ENCODE data around the gene FAM83D.

Gene FAM83D

DNA sequence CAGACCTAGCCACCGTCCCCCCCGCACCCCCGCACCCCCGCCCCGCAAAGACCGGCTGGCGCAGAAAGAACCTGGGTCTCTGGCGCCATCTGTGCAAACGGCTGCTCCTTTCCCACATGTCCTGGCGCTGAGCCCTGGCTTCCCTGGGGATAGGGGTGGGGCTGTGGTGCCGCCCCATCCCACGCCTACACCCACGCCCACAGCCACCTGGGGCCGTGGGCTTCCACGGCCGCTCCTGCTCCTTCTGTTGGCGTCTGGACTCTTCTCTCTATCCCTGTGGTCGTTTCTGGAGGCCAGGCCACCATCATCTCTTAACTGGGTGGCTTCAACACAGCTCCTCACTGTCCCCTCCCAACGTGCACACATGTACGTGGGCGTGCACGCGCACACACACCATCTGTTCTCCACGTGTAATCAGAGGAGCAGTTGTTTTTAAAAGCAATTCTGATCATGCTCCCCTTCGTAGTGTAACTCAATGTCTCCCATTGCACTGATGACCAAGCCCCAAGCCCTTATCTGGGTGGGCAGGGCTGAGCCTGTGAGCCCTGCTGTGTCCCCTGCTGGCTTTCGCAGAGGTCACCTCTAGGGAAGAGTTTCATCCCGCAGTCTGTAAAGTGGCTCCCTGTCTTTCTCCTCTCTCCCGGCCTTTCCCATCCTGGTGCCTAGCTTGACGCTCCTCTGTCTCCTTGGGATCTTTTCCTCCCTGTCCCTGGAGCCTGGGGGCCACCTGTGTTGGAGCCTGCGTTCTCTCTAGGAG is 31.9 kb upstream of the FAM83D start:
- DNase-seq (ENCODE audit: low spot score): no peak

- DNase-seq (ENCODE audit: low spot score): no peak
Observed at GRCh38 chr20:38895098-38895949, 30.9 kb upstream of the FAM83D start.

GRCh38 chr20:38896009-38896594 is 30.1 kb upstream of the FAM83D start:
- no peak for DNase-seq (ENCODE audit: low spot score)

- DNase-seq (ENCODE audit: low spot score): no peak
Observed at GRCh38 chr20:38897267-38897666, 28.9 kb upstream of the FAM83D start.

- no peak for DNase-seq (ENCODE audit: low spot score)
Observed at GRCh38 chr20:38900606-38901005, 25.6 kb upstream of the FAM83D start.

GRCh38 chr20:38902601-38903000 is 23.6 kb upstream of the FAM83D start:
- DNase-seq (ENCODE audit: low spot score): no peak

GRCh38 chr20:38903335-38903734 is 22.9 kb upstream of the FAM83D start:
- no peak for DNase-seq (ENCODE audit: low spot score)

DNA sequence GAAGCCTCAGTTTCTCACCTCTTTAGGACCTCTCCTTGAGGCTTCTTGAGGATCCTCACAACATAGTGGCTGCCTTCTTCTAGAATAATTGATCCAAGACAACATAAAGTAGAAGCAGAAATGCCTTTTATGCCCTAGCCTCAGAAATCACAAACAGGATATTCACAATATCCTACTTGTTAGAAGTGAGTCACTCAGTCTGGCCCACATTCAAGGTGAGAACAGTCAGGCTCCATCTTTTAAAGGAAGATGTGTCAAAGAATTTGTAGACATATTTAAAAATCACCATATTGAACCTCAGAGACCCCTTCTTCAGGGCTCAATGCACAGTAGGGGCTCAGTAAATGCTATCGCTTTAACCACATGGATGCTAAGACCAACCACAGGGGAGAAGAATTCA is 20.8 kb upstream of the FAM83D start:
- DNase-seq (ENCODE audit: low spot score): no peak

- no peak for DNase-seq (ENCODE audit: low spot score)
Observed at GRCh38 chr20:38907918-38908677, 18.1 kb upstream of the FAM83D start.

GRCh38 chr20:38915355-38915754 is 10.9 kb upstream of the FAM83D start:
- no peak for DNase-seq (ENCODE audit: low spot score)

GRCh38 chr20:38917657-38918056 is 8.6 kb upstream of the FAM83D start:
- no peak for DNase-seq (ENCODE audit: low spot score)

- DNase-seq (ENCODE audit: low spot score): no peak
Observed at GRCh38 chr20:38918172-38918571, 8.0 kb upstream of the FAM83D start.

GRCh38 chr20:38919683-38920082 is 6.5 kb upstream of the FAM83D start:
- DNase-seq (ENCODE audit: low spot score): no peak

GRCh38 chr20:38920411-38920810 is 5.8 kb upstream of the FAM83D start:
- no peak for DNase-seq (ENCODE audit: low spot score)

DNA sequence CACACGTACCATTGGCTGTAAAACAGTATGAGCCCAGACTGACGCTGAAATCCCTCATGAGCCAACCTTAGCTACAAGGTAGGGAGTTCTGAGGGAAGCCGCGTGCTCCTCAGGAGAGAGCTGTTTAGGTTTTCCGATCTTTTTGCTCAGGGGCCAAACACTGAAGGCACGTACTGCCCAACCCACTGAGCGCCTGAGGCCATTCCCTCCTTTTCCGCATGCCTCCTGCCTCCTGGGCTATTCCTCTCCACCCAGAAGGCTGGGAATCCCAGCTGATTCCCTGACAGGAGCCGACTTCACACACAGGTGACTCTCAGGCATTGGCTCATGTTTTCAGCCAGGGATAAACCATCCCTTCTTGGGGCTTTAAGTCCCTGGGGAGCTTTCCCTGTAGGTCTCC is 5.4 kb upstream of the FAM83D start:
- no peak for DNase-seq (ENCODE audit: low spot score)

DNA sequence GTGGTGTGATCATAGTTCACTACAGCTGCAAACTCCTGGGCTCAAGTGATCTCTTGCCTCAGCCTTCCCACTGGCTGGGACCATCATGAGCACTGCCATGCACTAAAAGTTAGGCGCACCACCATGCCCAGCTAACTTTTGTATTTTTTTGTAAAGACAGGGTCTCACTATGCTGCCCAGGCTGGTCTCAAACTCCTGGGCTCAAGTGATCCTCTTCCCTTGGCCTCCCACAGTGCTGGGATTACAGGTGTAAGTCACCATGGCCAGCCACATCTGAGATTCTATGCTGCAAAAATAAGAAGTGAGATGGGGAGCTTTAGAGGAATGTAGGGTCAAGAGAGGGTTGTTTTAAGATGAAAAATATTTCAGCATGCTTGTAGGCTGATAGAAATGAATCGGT is 1.5 kb upstream of the FAM83D start:
- DNase-seq (ENCODE audit: low spot score): no peak

GRCh38 chr20:38926934-38927616 is 858 bp downstream of the FAM83D start:
- no peak for DNase-seq (ENCODE audit: low spot score)

DNA sequence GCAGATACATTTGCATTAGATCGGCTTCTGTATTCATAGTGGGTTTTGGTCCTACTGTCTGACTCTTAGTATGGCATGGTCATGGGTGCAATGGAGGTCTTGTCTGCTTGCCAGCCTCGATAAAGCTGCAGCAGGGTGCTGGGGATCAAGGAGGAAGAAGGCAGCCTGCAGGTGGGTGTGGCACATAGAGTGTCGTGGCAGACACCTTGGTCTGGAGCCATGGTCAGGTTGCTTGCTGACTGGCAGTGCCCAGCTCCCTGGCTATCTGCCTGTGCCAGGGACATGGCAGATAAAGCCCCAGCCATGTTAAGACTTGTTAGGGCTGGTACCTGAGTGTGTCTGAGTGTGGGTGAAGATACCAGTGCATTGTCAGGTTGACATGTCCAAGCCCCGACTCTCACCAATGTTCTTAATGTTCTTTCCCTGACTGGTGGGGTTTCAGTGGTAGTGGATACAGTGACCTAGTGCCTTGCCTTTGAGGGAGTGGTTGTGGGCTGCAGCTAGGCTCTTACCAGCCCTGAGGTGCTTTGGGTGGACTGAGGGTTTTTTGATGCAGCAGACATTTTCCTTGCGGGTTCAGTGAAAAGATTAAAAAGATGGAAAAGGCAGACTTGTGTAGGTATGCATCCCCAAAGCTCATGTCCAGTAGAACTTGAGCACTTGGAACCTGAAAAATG is 1.8 kb downstream of the FAM83D start:
- DNase-seq (ENCODE audit: low spot score): no peak

DNA sequence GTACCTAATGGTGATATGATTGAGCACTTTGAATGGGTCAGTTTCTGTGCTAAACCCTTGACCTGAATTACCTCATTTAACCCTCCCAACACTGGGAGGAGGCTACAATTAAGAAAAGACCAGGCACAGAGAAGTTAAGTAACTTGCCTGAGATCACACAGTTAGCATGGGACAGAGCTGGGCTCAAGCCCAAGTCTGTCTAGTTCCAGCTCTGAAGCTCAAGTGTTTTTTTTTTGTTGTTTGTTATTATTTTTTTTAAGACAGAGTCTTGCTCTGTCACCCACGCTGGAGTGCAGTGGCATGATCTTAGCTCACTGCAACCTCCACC is 4.0 kb downstream of the FAM83D start:
- no peak for DNase-seq (ENCODE audit: low spot score)

DNA sequence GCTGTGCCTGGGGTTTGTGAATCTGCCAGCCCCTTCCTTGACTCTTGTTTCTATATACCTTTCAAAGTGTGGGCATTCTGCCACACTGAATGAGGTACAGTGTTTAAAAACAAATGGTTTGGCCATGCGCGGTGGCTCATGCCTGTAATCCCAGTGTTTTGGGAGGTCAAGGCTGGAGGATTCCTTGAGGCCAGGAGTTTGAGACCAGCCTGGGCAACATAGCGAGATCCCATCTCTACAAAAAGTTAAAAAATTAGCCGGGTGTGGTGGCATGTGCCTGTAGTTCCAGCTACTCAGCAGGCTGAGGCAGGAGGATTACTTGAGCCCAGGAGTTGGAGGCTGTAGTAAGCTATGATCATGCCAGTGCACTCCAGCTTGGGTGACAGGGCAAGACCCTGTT is 5.8 kb downstream of the FAM83D start:
- DNase-seq (ENCODE audit: low spot score): no peak

DNA sequence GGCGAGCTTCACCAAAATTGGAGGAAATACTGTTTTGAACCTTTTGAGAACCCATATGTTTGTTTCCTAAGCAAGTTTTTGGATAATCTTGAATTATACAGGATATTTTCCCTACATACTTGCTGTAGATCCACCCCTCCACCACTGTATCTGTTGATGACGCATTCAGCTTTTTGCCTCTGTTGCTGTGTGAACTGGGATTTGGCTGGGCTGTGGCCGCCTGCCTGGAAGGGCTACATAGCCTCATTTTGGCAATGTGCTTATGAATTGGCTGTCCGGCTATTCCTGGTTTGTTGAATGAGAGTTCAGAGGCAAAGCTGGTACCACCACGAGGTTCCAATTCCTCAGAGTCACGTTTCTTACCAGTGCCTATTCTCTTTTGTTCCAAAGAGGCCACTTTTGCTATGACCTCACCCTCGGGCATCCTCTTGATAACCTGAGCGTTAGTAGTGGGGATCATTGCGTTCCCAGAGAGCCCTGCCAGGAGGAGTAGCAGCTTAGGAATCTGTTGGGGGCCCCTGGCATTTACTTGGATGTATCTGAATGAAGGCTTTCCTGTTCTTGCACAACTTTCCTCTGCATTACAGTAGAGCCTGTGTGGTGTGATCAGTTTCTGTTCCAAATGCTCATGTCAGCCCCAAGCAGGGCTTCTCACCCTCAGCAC is 6.4 kb downstream of the FAM83D start:
- no peak for DNase-seq (ENCODE audit: low spot score)

Measured in HuH-7 (cell line).